Measurements from ENCODE around the gene GPHN. TPM values are rescaled to one million over a fixed set of nuclear protein-coding genes. Genes with fewer than 3 reads are reported as not detected.

GPHN gene
- total and polyA plus RNA-seq, 11 donors: 15.2 to 37.1 (median 30.1) TPM

DNA sequence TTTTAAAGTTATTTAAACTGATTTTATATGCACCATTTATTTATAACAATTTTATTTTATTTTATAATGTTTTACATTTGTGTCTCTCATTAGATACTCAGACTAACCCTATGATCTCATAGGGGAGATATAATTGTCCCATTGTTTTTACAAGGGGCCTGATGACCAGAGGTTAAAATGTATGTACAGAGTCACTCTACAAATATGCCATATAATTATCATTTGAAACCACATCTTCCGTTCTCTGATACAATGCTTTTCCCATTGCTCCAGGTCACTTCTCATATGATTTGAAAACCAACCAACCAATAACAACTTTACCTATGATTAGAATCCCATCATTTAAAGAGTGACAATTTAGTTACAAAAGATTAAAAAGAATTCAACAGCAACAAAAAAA is 137.8 kb downstream of the GPHN start:
- intact Hi-C loops (cut with DNase I): no loop called here
- Histone ChIP-seq H3K9me3 (no peaks in the 10 kb centered on the region), H3K4me1 (peaks cover 0 to 17% (median 4%) of the 10 kb centered on the region in 12 donors), H3K36me3 (no peaks in the 10 kb centered on the region), H3K27ac (no peak overlapping the region), H3K4me3 (no peak overlapping the region), H3K27me3 (no peaks in the 10 kb centered on the region)
- TF ChIP-seq, protein P1, sequence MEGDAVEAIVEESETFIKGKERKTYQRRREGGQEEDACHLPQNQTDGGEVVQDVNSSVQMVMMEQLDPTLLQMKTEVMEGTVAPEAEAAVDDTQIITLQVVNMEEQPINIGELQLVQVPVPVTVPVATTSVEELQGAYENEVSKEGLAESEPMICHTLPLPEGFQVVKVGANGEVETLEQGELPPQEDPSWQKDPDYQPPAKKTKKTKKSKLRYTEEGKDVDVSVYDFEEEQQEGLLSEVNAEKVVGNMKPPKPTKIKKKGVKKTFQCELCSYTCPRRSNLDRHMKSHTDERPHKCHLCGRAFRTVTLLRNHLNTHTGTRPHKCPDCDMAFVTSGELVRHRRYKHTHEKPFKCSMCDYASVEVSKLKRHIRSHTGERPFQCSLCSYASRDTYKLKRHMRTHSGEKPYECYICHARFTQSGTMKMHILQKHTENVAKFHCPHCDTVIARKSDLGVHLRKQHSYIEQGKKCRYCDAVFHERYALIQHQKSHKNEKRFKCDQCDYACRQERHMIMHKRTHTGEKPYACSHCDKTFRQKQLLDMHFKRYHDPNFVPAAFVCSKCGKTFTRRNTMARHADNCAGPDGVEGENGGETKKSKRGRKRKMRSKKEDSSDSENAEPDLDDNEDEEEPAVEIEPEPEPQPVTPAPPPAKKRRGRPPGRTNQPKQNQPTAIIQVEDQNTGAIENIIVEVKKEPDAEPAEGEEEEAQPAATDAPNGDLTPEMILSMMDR (IDR thresholded peaks at IDR 0.05): no peak
- no peak for TF ChIP-seq POLR2A (IDR thresholded peaks at IDR 0.05)
- no peak for ATAC-seq
- no peak for DNase-seq
- 72 to 83% (median 77%) methylated on average over 1 of the region's 1 CpG for WGBS, 4 donors

DNA sequence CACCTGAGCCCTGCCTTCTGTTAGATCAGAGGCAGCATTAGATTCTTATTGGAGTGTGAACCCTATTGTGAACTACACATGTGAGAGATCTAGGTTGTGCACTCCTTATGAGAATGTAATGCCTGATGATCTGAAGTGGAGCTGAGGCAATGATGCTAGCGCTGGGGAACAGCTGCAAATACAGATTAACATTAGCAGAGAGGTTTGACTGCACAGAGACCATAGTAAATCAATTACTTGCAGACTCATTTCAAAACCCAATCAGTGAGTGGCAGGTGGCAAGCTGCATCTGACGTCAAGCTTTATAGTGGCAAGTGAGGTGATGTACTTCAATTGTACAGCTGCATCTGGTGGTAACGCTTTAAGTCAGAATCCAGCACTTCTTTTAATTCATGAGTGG is 141.6 kb downstream of the GPHN start:
- Histone ChIP-seq H3K27ac (no peak overlapping the region), H3K4me3 (no peak overlapping the region), H3K4me1 (peaks cover 0 to 24% (median 11%) of the 10 kb centered on the region in 12 donors), H3K9me3 (no peaks in the 10 kb centered on the region), H3K27me3 (no peaks in the 10 kb centered on the region), H3K36me3 (no peaks in the 10 kb centered on the region)
- TF ChIP-seq POLR2A (IDR thresholded peaks at IDR 0.05): no peak
- TF ChIP-seq, protein P1 (IDR thresholded peaks at IDR 0.05): no peak
- intact Hi-C loops (cut with DNase I): no loop called here
- DNase-seq (no peak), ATAC-seq (no peak)
- 91 to 94% (median 93%) methylated on average over 3 of the region's 3 CpGs for WGBS, 4 donors

DNA sequence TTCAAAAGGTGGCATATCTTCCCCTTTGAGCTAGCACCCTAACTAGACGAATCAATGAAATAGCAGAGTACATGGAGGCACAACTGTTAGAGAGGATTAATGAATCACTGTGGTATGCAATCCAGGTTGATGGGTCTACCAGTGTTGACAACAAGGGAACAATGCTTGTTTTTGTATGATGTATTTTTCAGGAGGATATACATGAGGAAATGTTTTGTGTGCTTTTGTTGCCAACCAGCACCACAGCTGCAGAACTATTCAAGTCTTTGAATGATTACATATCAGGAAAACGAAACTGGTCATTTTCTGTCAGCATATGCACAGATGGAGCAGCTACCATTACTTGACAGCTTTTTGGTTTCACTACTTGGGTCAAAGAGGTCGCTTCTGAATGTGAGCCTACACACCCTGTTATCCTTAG is 142.6 kb downstream of the GPHN start:
- DNase-seq (no peak), ATAC-seq (peak in 2 of 4 donors; percentile 33 to 79)
- 46 to 56% (median 52%) methylated on average over 3 of the region's 3 CpGs for WGBS, 4 donors
- no peak overlapping the region for H3K4me3 ChIP-seq
- intact Hi-C loops (cut with DNase I): loop anchor here in 1 of 10 donors (10.0 kb wide), 1 partner anchor 156 kb away; no protein-coding TSS in a partner anchor
- peaks cover 0 to 3% (median 0%) of the 10 kb centered on the region in 12 donors for H3K9me3 ChIP-seq
- no peaks in the 10 kb centered on the region for H3K27me3 ChIP-seq
- no peak for TF ChIP-seq POLR2A (IDR thresholded peaks at IDR 0.05)
- TF ChIP-seq, protein P1 (IDR thresholded peaks at IDR 0.05): no peak
- peak overlapping the region in 9 of 12 donors; percentile 5 to 71 (median 52) for H3K27ac ChIP-seq
- no peaks in the 10 kb centered on the region for H3K36me3 ChIP-seq
- peaks cover 0 to 24% (median 11%) of the 10 kb centered on the region in 12 donors for H3K4me1 ChIP-seq

DNA sequence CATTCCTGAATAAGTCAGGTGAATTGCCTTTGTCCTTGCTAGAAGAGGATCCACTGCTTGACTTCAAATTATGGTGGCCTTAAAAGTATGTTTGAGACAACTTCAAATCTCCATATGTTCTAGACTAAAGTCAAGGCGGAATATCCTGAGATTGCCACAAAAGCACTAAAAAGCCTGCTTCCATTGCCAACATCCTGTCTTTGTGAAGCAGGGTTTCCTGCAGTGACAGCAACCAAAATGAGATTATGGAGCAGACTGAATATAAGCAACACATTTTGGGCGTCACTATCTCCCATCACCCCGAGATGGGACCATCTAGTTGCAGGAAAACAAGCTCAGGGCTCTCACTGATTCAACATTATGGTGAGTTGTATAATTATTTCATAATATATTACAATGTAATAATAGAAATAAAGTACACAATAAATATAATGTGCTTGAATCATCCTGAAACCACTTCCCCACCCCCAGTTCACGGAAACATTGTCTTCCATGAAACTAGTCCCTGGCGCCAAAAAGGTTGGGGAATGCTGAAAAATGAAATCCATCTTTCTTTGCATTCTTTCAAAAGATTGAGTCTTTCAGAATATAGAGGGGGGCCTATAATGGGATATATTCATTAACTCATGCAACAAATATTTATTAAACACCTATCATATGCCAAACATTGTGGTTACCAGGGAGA is 143.7 kb downstream of the GPHN start:
- intact Hi-C loops (cut with DNase I): loop anchor here in 1 of 10 donors (10.0 kb wide), 1 partner anchor 157 kb away; no protein-coding TSS in a partner anchor
- H3K36me3 ChIP-seq: no peaks in the 10 kb centered on the region
- no peak for DNase-seq
- H3K4me3 ChIP-seq: no peak overlapping the region
- no peaks in the 10 kb centered on the region for H3K27me3 ChIP-seq
- WGBS, 4 donors: 65 to 77% (median 74%) methylated on average over 5 of the region's 5 CpGs
- ATAC-seq: no peak
- H3K9me3 ChIP-seq: peaks cover 0 to 13% (median under 1%) of the 10 kb centered on the region in 12 donors
- H3K27ac ChIP-seq: peak overlapping the region in 10 of 12 donors; percentile 5 to 71 (median 49)
- H3K4me1 ChIP-seq: peaks cover 0 to 24% (median 11%) of the 10 kb centered on the region in 12 donors
- TF ChIP-seq, protein P1 (IDR thresholded peaks at IDR 0.05): no peak
- no peak for TF ChIP-seq POLR2A (IDR thresholded peaks at IDR 0.05)

All from heart left ventricle (tissue), 16 donors.